HepG2 (cell line): ENCODE results near the gene RBM14. TPM values are rescaled to one million over a fixed set of nuclear protein-coding genes. Genes with fewer than 3 reads are reported as not detected.
A peak's percentile ranks its signal among the peaks of the same experiment; 100 is the strongest.
"Not testable (repeated sequence)": the region's sequence is repeated elsewhere in the genome, so short reads cannot be mapped to it uniquely, and the experiment has no call there.

Experiments
- ATAC-seq: fragments of 200-7000 bp; cut with Tn5 transposase; 3 replicates; pipeline ENCODE4 v1.9.1; 2020; ENCODE audit warnings: mild to moderate bottlenecking, moderate library complexity
- BruUV-seq: library from RNA; stranded (reverse); fragments of 400-500 nt; replicated peaks from 2 replicates; lab custom pipeline; 2021; lab: Mats Ljungman, UMichigan
- CTCF ChIA-PET: fragments of 300-600 bp; formaldehyde crosslinking; extraction: SDS; loops from one replicate; lab custom pipeline; 2021; ENCODE audit warnings: low total read pairs, inconsistent platforms, low intra/inter-chr PET ratio; lab: Yijun Ruan, JAX
- POLR2A ChIA-PET: fragments of 350-600 bp; sonication (Branson Sonifier 250); formaldehyde crosslinking; loops from one replicate; lab custom pipeline; 2020; ENCODE audit warnings: antibody characterized with exemption, inconsistent platforms; lab: Yijun Ruan, JAX
- DNase-seq: peaks from one replicate; pipeline ENCODE4 v3.0.0-alpha.2; 2015; ENCODE audit warnings: low spot score
- FAIRE-seq: peaks from 3 replicates; lab custom pipeline; 2011; peaks lifted over from hg19 to GRCh38; lab: Jason Lieb, UNC
- H2AFZ ChIP-seq: one replicate; pipeline ENCODE4 v1.6.1; 2011; ENCODE audit warnings: low read length, inconsistent platforms
- H3K27ac ChIP-seq: fragments of 300-600 bp; 3 replicates; pipeline ENCODE4 v1.8.0; 2011; ENCODE audit warnings: mixed run types, mild to moderate bottlenecking, mixed read lengths, low read length, inconsistent platforms; ENCODE audit not compliant: insufficient read depth; ENCODE audit errors: extremely low read length
- H3K27me3 ChIP-seq, 2 experiments: fragments of 200-600 bp in 1 of 2; 2 replicates in 1 of 2; 3 replicates in 1 of 2; pipeline versions ENCODE4 v1.6.0 to v1.8.0; 2011; ENCODE audit warnings: low read length in 2 of 2, mild to moderate bottlenecking in 2 of 2, moderate library complexity in 2 of 2, inconsistent platforms in 1 of 2; ENCODE audit not compliant: insufficient read depth in 2 of 2, control insufficient read depth in 1 of 2
- H3K36me3 ChIP-seq, 2 experiments: fragments of 200-600 bp in 1 of 2; replicated peaks in 1 of 2; 2 replicates in 1 of 2; 3 replicates in 1 of 2; pipeline versions ENCODE4 v1.5.1 to v1.8.0; 2011; ENCODE audit warnings: low read length in 2 of 2, inconsistent platforms in 1 of 2; ENCODE audit not compliant: insufficient read depth in 2 of 2, control insufficient read depth in 1 of 2
- H3K4me1 ChIP-seq: 2 replicates; pipeline ENCODE4 v1.5.1; 2012; ENCODE audit warnings: low read length, inconsistent platforms; ENCODE audit not compliant: insufficient read depth
- H3K4me2 ChIP-seq: 2 replicates; pipeline ENCODE4 v1.6.0; 2011; ENCODE audit warnings: low read depth, low read length, inconsistent platforms
- H3K4me3 ChIP-seq, 3 experiments: fragments of 200-600 bp in 1 of 3; sonication (generic), shearing (Covaris generic) in 1 of 3; replicated peaks in 1 of 3; 2 replicates each; pipeline ENCODE4 v1.5.1; 2011 to 2016; ENCODE audit warnings: low read length in 3 of 3, inconsistent platforms in 2 of 3, low read depth in 2 of 3, mild to moderate bottlenecking in 2 of 3, control low read depth in 1 of 3, mixed read lengths in 1 of 3; ENCODE audit not compliant: insufficient read depth in 1 of 3
- H3K79me2 ChIP-seq: one replicate; pipeline ENCODE4 v1.6.1; 2011; ENCODE audit warnings: low read length, inconsistent platforms; ENCODE audit not compliant: insufficient read depth
- H3K9ac ChIP-seq: 2 replicates; pipeline ENCODE4 v1.6.0; 2011; ENCODE audit warnings: mild to moderate bottlenecking, low read depth, low read length, inconsistent platforms; ENCODE audit not compliant: insufficient read depth
- H3K9me3 ChIP-seq: 2 replicates; pipeline ENCODE4 v1.5.1; 2012; ENCODE audit warnings: mild to moderate bottlenecking, low read length
- H4K20me1 ChIP-seq: 2 replicates; pipeline ENCODE4 v1.6.0; 2011; ENCODE audit warnings: inconsistent platforms, mild to moderate bottlenecking, low read length, moderate library complexity; ENCODE audit not compliant: insufficient read depth
- ATRX ChIP-seq: sonication (generic); formaldehyde crosslinking; IDR thresholded peaks from 2 replicates; pipeline ENCODE4 v1.4.0; 2020; ENCODE audit warnings: missing genetic modification reagents, borderline replicate concordance
- KDM5A ChIP-seq: fragments of 200-600 bp; sonication (generic); IDR thresholded peaks from 2 replicates; pipeline ENCODE4 v1.7.0; 2018; ENCODE audit warnings: antibody characterized with exemption, mild to moderate bottlenecking, low read length, borderline replicate concordance
- MIER2 ChIP-seq: IDR thresholded peaks from 2 replicates; pipeline ENCODE4 v1.6.1; 2016; ENCODE audit warnings: missing biosample characterization, missing genetic modification reagents
- U2AF1 ChIP-seq: fragments of 200-400 bp; formaldehyde crosslinking; optimal IDR thresholded peaks from 2 replicates; pipeline ENCODE3; 2017; ENCODE audit warnings: mild to moderate bottlenecking, low read depth, low read length
- ZBTB38 ChIP-seq: sonication (generic); formaldehyde crosslinking; IDR thresholded peaks from 2 replicates; pipeline ENCODE4 v1.5.1; 2020; ENCODE audit warnings: mild to moderate bottlenecking, missing genetic modification reagents
- ZNF549 ChIP-seq: sonication (generic); formaldehyde crosslinking; IDR thresholded peaks from 2 replicates; pipeline ENCODE4 v1.5.0; 2020; ENCODE audit warnings: missing genetic modification reagents
- ZNF720 ChIP-seq: sonication (generic); formaldehyde crosslinking; IDR thresholded peaks from 2 replicates; pipeline ENCODE4 v1.4.0; 2020; ENCODE audit warnings: missing genetic modification reagents
- WGBS: methylation state at CpG from one replicate; pipeline ENCODE4 v1.1.6; 2017; ENCODE audit warnings: low lambda C conversion rate; 5-methylcytosine and 5-hydroxymethylcytosine counted together
- in situ Hi-C: cut with HindIII; loops from 2 replicates; pipeline ENCODE4 v1.10.0; 2017; ENCODE audit warnings: low pct_unique_long_range_greater_than_20kb; ENCODE audit not compliant: extremely low pct_ligation_motif_present
- intact Hi-C: fragments of 100-400 bp; cut with micrococcal nuclease; formaldehyde crosslinking; loops from one replicate; pipeline ENCODE4 v1.10.0; 2022; ENCODE audit not compliant: unreplicated experiment
- polyA plus RNA-seq, 8 experiments: library from polyadenylated mRNA; depleted of rRNA in 3 of 8; stranded (reverse) in 7 of 8; unstranded in 1 of 8; fragments of >200 nt; fragmentation: Illumina TruSeq in 4 of 8; extraction: Trizol in 4 of 8; gene quantifications; 2 replicates each; pipeline versions ENCODE4 v1.2.1 to v1.2.3, GENCODE V29; 2011 to 2016; ENCODE audit warnings: low read depth in 4 of 8, missing spikeins in 1 of 8, mixed read lengths in 1 of 8; ENCODE audit not compliant: insufficient read depth in 1 of 8
- total RNA-seq, 5 experiments: library from RNA; depleted of rRNA; stranded (reverse); fragments of >200 nt; fragmentation: Illumina TruSeq; extraction: Trizol; gene quantifications; 2 replicates each; pipeline ENCODE4 v1.2.3, GENCODE V29; 2016; ENCODE audit warnings: low read depth in 1 of 5
- TF ChIP-seq, protein P1 (sequence below): sonication (generic); formaldehyde crosslinking; IDR thresholded peaks from 2 replicates; pipeline ENCODE4 v1.5.1; 2020; ENCODE audit warnings: missing genetic modification reagents, mild to moderate bottlenecking, borderline replicate concordance
- TF ChIP-seq, protein P2 (sequence below): sonication (generic); formaldehyde crosslinking; IDR thresholded peaks from 2 replicates; pipeline ENCODE4 v1.5.1; 2020; ENCODE audit warnings: missing genetic modification reagents, mild to moderate bottlenecking, borderline replicate concordance

Gene RBM14
- total and polyA plus RNA-seq, 2 of the 13 experiments (the other 11 are each of a cell fraction or from before 2014, with no cell fraction given) = 12.7 to 44.1 TPM

DNA sequence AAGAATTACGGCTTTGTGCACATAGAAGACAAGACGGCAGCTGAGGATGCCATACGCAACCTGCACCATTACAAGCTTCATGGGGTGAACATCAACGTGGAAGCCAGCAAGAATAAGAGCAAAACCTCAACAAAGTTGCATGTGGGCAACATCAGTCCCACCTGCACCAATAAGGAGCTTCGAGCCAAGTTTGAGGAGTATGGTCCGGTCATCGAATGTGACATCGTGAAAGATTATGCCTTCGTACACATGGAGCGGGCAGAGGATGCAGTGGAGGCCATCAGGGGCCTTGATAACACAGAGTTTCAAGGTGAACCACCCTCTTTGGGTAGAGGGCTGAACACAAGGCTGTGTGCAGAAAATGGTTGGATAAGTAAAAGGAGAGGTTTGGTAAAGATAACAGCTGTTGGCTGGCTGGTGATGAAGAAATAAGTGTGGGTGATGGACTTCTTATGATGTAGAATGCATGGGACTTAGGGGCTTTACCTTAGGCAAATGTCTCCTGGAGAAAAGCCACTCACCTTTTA, 23.4 kb downstream of the RBM14 start:
- 93% methylated on average over 6 of the region's 10 CpGs for WGBS
- not testable (repeated sequence) for ATAC-seq
- POLR2A ChIA-PET = interaction anchor here (2.2 to 10.0 kb wide), 6 partner anchors 8 to 50 kb away, joined by 6 to 211 read pairs (median 40); partner anchors contain the start of genes CCDC87, CCS and RBM14
- peaks cover 77% of the 10 kb centered on the region for H3K4me1 ChIP-seq
- peak; percentile 42; the same call in 1 of the 2 replicates for TF ChIP-seq ZBTB38 (CRISPR knock-in tag)
- TF ChIP-seq, all 625 proteins: peak for 1; not testable (repeated sequence) for 624
- H3K9me3 ChIP-seq, H3K27me3 ChIP-seq, CTCF ChIA-PET, BruUV-seq, DNase-seq, H2AFZ ChIP-seq, in situ Hi-C loops, H3K27ac ChIP-seq, FAIRE-seq: not testable (repeated sequence)
- H3K4me3 ChIP-seq = peak overlapping the region; percentile 44 to 90 (median 87); a peak in 5 of 6 replicates
- intact Hi-C loops = loop anchor here (2.0 kb wide), 1 partner anchor 47 kb away; the partner anchor contains the start of genes CCDC87 and CCS
- H3K9ac ChIP-seq = peak overlapping the region; percentile 97
- peaks cover 10 to 36% of the 10 kb centered on the region in 2 experiments for H3K36me3 ChIP-seq
- peaks cover 84% of the 10 kb centered on the region for H3K79me2 ChIP-seq
- peak overlapping the region; percentile 88 for H3K4me2 ChIP-seq
- H4K20me1 ChIP-seq = peaks cover 65% of the 10 kb centered on the region

DNA sequence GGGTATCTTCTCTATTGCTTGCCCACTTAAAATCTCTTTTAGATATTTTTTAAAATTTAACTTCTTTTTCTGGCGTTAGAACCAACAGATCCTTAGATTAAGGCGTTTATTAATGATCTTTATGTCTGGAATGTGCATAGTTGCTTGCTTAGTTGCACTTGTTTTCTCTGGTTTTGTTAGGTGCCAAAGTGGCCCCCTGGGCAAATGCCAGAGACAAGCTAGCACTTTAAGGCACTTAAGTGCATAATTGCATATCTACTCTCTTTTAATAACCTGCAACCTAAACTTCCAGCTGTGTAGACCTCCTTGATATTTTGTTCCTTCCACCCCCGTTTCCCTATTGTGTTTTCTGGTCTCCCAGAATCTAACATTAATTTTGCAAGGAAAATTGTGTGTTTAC, 25.4 kb downstream of the RBM14 start:
- Histone ChIP-seq H3K4me3 (peak overlapping the region; percentile 19 to 44 (median 25); a peak in 3 of 6 replicates), H3K9me3 (no peaks in the 10 kb centered on the region), H3K79me2 (peaks cover 92% of the 10 kb centered on the region), H3K9ac (peak overlapping the region; percentile 28; the same call in 1 of the 2 replicates), H3K4me1 (peaks cover 76% of the 10 kb centered on the region), H3K27me3 (no peaks in the 10 kb centered on the region; a peak in 1 of 5 replicates), H4K20me1 (peaks cover 79% of the 10 kb centered on the region), H3K36me3 (peaks cover 18 to 55% of the 10 kb centered on the region in 2 experiments), H2AFZ (no peak overlapping the region), H3K4me2 (peak overlapping the region; percentile 88), H3K27ac (no peak overlapping the region)
- no peak for DNase-seq
- CTCF ChIA-PET = no interaction called here
- BruUV-seq = no TSS peak
- in situ Hi-C loops (no loop called here), intact Hi-C loops (no loop called here)
- POLR2A ChIA-PET = interaction anchor here (10.0 kb wide), 1 partner anchor 21 kb away, joined by 211 read pairs; the partner anchor contains the start of gene RBM14
- TF ChIP-seq, protein P1, sequence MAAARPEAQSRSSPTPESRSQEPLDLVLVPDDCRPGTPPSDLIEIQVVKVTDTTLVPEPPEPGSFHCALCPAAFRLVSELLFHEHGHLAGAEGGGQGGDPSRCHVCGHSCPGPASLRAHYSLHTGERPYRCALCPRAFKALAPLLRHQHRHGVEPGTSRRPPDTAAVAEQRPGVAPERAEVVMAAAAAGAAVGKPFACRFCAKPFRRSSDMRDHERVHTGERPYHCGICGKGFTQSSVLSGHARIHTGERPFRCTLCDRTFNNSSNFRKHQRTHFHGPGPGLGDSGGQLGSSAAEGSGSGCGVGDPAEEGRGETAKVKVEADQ = no peak
- TF ChIP-seq ATRX (CRISPR knock-in tag) = no peak
- TF ChIP-seq KDM5A = no peak
- TF ChIP-seq ZNF720 (CRISPR knock-in tag) = no peak
- no peak for TF ChIP-seq U2AF1
- no peak for TF ChIP-seq MIER2 (CRISPR knock-in tag)
- TF ChIP-seq ZNF549 (CRISPR knock-in tag) = no peak
- TF ChIP-seq, protein P2, sequence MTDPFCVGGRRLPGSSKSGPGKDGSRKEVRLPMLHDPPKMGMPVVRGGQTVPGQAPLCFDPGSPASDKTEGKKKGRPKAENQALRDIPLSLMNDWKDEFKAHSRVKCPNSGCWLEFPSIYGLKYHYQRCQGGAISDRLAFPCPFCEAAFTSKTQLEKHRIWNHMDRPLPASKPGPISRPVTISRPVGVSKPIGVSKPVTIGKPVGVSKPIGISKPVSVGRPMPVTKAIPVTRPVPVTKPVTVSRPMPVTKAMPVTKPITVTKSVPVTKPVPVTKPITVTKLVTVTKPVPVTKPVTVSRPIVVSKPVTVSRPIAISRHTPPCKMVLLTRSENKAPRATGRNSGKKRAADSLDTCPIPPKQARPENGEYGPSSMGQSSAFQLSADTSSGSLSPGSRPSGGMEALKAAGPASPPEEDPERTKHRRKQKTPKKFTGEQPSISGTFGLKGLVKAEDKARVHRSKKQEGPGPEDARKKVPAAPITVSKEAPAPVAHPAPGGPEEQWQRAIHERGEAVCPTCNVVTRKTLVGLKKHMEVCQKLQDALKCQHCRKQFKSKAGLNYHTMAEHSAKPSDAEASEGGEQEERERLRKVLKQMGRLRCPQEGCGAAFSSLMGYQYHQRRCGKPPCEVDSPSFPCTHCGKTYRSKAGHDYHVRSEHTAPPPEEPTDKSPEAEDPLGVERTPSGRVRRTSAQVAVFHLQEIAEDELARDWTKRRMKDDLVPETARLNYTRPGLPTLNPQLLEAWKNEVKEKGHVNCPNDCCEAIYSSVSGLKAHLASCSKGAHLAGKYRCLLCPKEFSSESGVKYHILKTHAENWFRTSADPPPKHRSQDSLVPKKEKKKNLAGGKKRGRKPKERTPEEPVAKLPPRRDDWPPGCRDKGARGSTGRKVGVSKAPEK (CRISPR knock-in tag) = no peak
- ATAC-seq = no peak
- WGBS = 64% methylated on average over 3 of the region's 3 CpGs
- no peak for FAIRE-seq
